Pons (tissue), 1 donor: ENCODE results near the gene USP3.

Experiments
- DNase-seq: peaks from one replicate; pipeline ENCODE4 v3.0.0-alpha.2; 2016; ENCODE audit warnings: low spot score

USP3 gene

GRCh38 chr15:63544258-63545026 is 40.0 kb downstream of the USP3 start:
- peak; percentile 43 for DNase-seq

- DNase-seq, result no peak
Observed at GRCh38 chr15:63545520-63545919, 41.1 kb downstream of the USP3 start.

- DNase-seq, result no peak
Observed at GRCh38 chr15:63551400-63551799, 47.0 kb downstream of the USP3 start.

- peak; percentile 40 for DNase-seq
Observed at GRCh38 chr15:63553388-63553791, 49.0 kb downstream of the USP3 start.

- no peak for DNase-seq
Observed at GRCh38 chr15:63554337-63554927, 50.0 kb downstream of the USP3 start.

GRCh38 chr15:63555507-63555906 is 51.1 kb downstream of the USP3 start:
- no peak for DNase-seq

GRCh38 chr15:63556246-63556645 is 51.9 kb downstream of the USP3 start:
- DNase-seq, result no peak

- DNase-seq, result no peak
Observed at GRCh38 chr15:63556736-63557135, 52.3 kb downstream of the USP3 start.

GRCh38 chr15:63559753-63560152 is 55.4 kb downstream of the USP3 start:
- DNase-seq, result no peak

GRCh38 chr15:63560741-63561448 is 56.5 kb downstream of the USP3 start:
- no peak for DNase-seq

- no peak for DNase-seq
Observed at GRCh38 chr15:63564093-63564492, 59.7 kb downstream of the USP3 start.

GRCh38 chr15:63565536-63566186 is 61.3 kb downstream of the USP3 start:
- no peak for DNase-seq

GRCh38 chr15:63572749-63573464 is 68.5 kb downstream of the USP3 start:
- no peak for DNase-seq

GRCh38 chr15:63573533-63573932 is 69.1 kb downstream of the USP3 start:
- no peak for DNase-seq

GRCh38 chr15:63575312-63575711 is 70.9 kb downstream of the USP3 start:
- DNase-seq, result no peak

- DNase-seq, result no peak
Observed at GRCh38 chr15:63576441-63576840, 72.0 kb downstream of the USP3 start.

GRCh38 chr15:63582179-63582578 is 77.8 kb downstream of the USP3 start:
- DNase-seq, result no peak

- DNase-seq, result no peak
Observed at GRCh38 chr15:63582718-63583426, 78.5 kb downstream of the USP3 start.

- no peak for DNase-seq
Observed at GRCh38 chr15:63586790-63587189, 82.4 kb downstream of the USP3 start.

- no peak for DNase-seq
Observed at GRCh38 chr15:63587527-63587926, 83.1 kb downstream of the USP3 start.

GRCh38 chr15:63588826-63589225 is 84.4 kb downstream of the USP3 start:
- DNase-seq, result no peak
